ENCODE measurements around the gene HSD3B2. TPM values are rescaled to one million over a fixed set of nuclear protein-coding genes. Genes with fewer than 3 reads are reported as not detected.

Gene HSD3B2
- total RNA-seq, 4 donors from 2014 or later = 3.0 to 125 (median 46.4) TPM

- intact Hi-C loops (cut with DNase I; ENCODE audit: low total_unique reads) = no loop called here
- in situ Hi-C loops (cut with MboI; ENCODE audit: low pct_ligation_motif_present in 1 of 4, low pct_unique_long_range_greater_than_20kb in 1 of 4, low sequenced_read_pairs in 3 of 4) = no loop called here
- no peak for DNase-seq
- no peaks in the 10 kb centered on the region for H3K27me3 ChIP-seq
- no peaks in the 10 kb centered on the region for H3K9me3 ChIP-seq
- no peaks in the 10 kb centered on the region for H3K36me3 ChIP-seq
- no peak overlapping the region for H3K4me3 ChIP-seq
- WGBS, 2 donors (ENCODE audit: low coverage in 1 of 2) = 37 to 80% methylated on average over 2 to 3 of the region's 3 CpGs
- H3K27ac ChIP-seq = no peak overlapping the region
- TF ChIP-seq POLR2A (IDR thresholded peaks at IDR 0.05) (no peak), POLR2AphosphoS5 (IDR thresholded peaks at IDR 0.05) (no peak), EP300 (IDR thresholded peaks at IDR 0.05; ENCODE audit: low read depth) (no peak)
- TF ChIP-seq, protein P1, sequence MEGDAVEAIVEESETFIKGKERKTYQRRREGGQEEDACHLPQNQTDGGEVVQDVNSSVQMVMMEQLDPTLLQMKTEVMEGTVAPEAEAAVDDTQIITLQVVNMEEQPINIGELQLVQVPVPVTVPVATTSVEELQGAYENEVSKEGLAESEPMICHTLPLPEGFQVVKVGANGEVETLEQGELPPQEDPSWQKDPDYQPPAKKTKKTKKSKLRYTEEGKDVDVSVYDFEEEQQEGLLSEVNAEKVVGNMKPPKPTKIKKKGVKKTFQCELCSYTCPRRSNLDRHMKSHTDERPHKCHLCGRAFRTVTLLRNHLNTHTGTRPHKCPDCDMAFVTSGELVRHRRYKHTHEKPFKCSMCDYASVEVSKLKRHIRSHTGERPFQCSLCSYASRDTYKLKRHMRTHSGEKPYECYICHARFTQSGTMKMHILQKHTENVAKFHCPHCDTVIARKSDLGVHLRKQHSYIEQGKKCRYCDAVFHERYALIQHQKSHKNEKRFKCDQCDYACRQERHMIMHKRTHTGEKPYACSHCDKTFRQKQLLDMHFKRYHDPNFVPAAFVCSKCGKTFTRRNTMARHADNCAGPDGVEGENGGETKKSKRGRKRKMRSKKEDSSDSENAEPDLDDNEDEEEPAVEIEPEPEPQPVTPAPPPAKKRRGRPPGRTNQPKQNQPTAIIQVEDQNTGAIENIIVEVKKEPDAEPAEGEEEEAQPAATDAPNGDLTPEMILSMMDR (IDR thresholded peaks at IDR 0.05) = no peak
- peaks cover 0 to 17% (median 5%) of the 10 kb centered on the region in 4 donors for H3K4me1 ChIP-seq
Measured at GRCh38 chr1:119387858-119388257, 27.1 kb upstream of the HSD3B2 start.

DNA sequence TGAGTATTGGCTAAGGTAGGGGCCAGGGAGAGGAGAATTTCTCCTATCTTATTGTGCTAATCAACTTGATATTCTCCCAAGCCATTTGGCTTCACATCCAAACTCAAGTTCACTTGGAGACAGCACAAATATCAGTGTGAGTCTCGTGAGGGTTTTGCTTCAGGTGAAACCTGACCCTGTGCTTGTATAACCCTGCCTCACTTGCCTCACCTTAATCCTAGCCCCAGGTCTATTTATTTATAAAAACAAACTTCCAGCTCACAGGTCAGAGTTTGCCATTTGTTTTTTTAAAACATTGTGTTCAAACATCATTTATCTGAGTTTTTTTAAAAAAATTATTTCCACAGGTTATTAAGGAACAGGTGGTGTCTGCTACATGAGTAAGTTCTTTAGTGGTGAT lies 26.5 kb upstream of the HSD3B2 start:
- peaks cover 0 to 23% (median 9%) of the 10 kb centered on the region in 4 donors for H3K4me1 ChIP-seq
- H3K27me3 ChIP-seq = no peaks in the 10 kb centered on the region
- in situ Hi-C loops (cut with MboI; ENCODE audit: low pct_ligation_motif_present in 1 of 4, low pct_unique_long_range_greater_than_20kb in 1 of 4, low sequenced_read_pairs in 3 of 4) = no loop called here
- no peak overlapping the region for H3K27ac ChIP-seq
- no peak overlapping the region for H3K4me3 ChIP-seq
- H3K36me3 ChIP-seq = no peaks in the 10 kb centered on the region
- WGBS, 2 donors (ENCODE audit: low coverage in 1 of 2) = 50 to 100% methylated on average over 1 of the region's 1 CpG
- no peaks in the 10 kb centered on the region for H3K9me3 ChIP-seq
- intact Hi-C loops (cut with DNase I; ENCODE audit: low total_unique reads) = no loop called here
- TF ChIP-seq POLR2AphosphoS5 (IDR thresholded peaks at IDR 0.05) (no peak), POLR2A (IDR thresholded peaks at IDR 0.05) (no peak), EP300 (IDR thresholded peaks at IDR 0.05; ENCODE audit: low read depth) (no peak)
- TF ChIP-seq, protein P1 (IDR thresholded peaks at IDR 0.05) = no peak
- no peak for DNase-seq

GRCh38 chr1:119390526-119390925 lies 24.4 kb upstream of the HSD3B2 start:
- Histone ChIP-seq H3K27me3 (no peaks in the 10 kb centered on the region), H3K4me3 (no peak overlapping the region), H3K27ac (peak overlapping the region; percentile 46 to 74 (median 64)), H3K4me1 (peaks cover 0 to 34% (median 16%) of the 10 kb centered on the region in 4 donors), H3K36me3 (no peaks in the 10 kb centered on the region), H3K9me3 (no peaks in the 10 kb centered on the region)
- in situ Hi-C loops (cut with MboI; ENCODE audit: low pct_ligation_motif_present in 1 of 4, low pct_unique_long_range_greater_than_20kb in 1 of 4, low sequenced_read_pairs in 3 of 4) = no loop called here
- intact Hi-C loops (cut with DNase I; ENCODE audit: low total_unique reads) = no loop called here
- TF ChIP-seq POLR2A (IDR thresholded peaks at IDR 0.05) (no peak), EP300 (IDR thresholded peaks at IDR 0.05; ENCODE audit: low read depth) (no peak), POLR2AphosphoS5 (IDR thresholded peaks at IDR 0.05) (no peak)
- TF ChIP-seq, protein P1 (IDR thresholded peaks at IDR 0.05) = no peak
- no peak for DNase-seq

DNA sequence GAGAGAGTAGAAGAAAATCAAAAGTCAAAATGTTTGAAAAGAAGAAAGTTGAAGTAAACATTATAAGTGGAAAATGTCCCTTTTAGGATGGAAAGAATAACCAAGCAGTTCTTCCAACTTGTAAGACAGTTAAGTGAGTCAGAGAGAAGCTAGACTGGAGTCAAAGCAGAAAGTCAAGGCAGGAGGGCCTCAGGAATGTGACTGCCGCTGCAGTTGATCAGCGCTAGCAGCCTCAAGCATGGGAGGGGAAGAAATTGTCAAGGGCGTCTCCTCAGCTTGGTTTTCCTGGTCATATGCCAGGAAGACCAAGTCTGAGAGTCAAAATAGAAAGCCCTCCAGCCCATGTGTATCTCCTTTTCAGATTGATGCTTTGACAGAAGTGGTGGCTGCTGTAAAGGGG lies 23.2 kb upstream of the HSD3B2 start:
- in situ Hi-C loops (cut with MboI; ENCODE audit: low pct_ligation_motif_present in 1 of 4, low pct_unique_long_range_greater_than_20kb in 1 of 4, low sequenced_read_pairs in 3 of 4) (no loop called here), intact Hi-C loops (cut with DNase I; ENCODE audit: low total_unique reads) (no loop called here)
- DNase-seq = no peak
- H3K4me1 ChIP-seq = peaks cover 0 to 34% (median 16%) of the 10 kb centered on the region in 4 donors
- no peaks in the 10 kb centered on the region for H3K9me3 ChIP-seq
- peak overlapping the region in 1 of 4 donors; percentile 58 for H3K27ac ChIP-seq
- WGBS, 2 donors (ENCODE audit: low coverage in 1 of 2) = 64 to 82% methylated on average over 3 of the region's 3 CpGs
- H3K27me3 ChIP-seq = no peaks in the 10 kb centered on the region
- H3K4me3 ChIP-seq = no peak overlapping the region
- H3K36me3 ChIP-seq = no peaks in the 10 kb centered on the region
- TF ChIP-seq, protein P1 (IDR thresholded peaks at IDR 0.05) = no peak
- TF ChIP-seq POLR2A (IDR thresholded peaks at IDR 0.05) = no peak
- no peak for TF ChIP-seq POLR2AphosphoS5 (IDR thresholded peaks at IDR 0.05)

All from transverse colon (tissue), 4 donors.